RWPE2 (cell line): Measurements from ENCODE around the gene CHST1.
A peak's percentile ranks its signal among the peaks of the same experiment; 100 is the strongest.

ENCODE experiments used
- ATAC-seq: fragments of 200-7000 bp; cut with Tn5 transposase; 3 replicates; pipeline ENCODE4 v1.9.1; 2021; ENCODE audit warnings: low read depth
- DNase-seq: peaks from one replicate; pipeline ENCODE4 v3.0.0-alpha.2; 2020; ENCODE audit warnings: low spot score
- H3K27ac ChIP-seq: fragments of 450-650 bp; 2 replicates; pipeline ENCODE4 v1.5.1; 2017; ENCODE audit warnings: mild to moderate bottlenecking; ENCODE audit not compliant: poor library complexity, severe bottlenecking
- H3K27me3 ChIP-seq: fragments of 250-450 bp; sonication (Bioruptor Pico); 2 replicates; pipeline ENCODE4 v1.5.1; 2021; ENCODE audit warnings: mild to moderate bottlenecking, moderate library complexity; ENCODE audit not compliant: insufficient read depth, poor library complexity, severe bottlenecking
- H3K36me3 ChIP-seq: fragments of 250-450 bp; sonication (Bioruptor Pico); 2 replicates; pipeline ENCODE4 v1.5.1; 2020; ENCODE audit warnings: low read depth, mild to moderate bottlenecking, moderate library complexity
- H3K4me1 ChIP-seq: fragments of 250-450 bp; sonication (Bioruptor Pico); 2 replicates; pipeline ENCODE4 v1.5.1; 2021; ENCODE audit warnings: mild to moderate bottlenecking, moderate library complexity; ENCODE audit not compliant: insufficient read depth, poor library complexity, severe bottlenecking
- H3K4me3 ChIP-seq: fragments of 250-450 bp; sonication (Bioruptor Pico); 2 replicates; pipeline ENCODE4 v1.5.1; 2021; ENCODE audit warnings: mild to moderate bottlenecking, moderate library complexity; ENCODE audit not compliant: severe bottlenecking
- H3K9me3 ChIP-seq: fragments of 250-450 bp; sonication (Bioruptor Pico); 2 replicates; pipeline ENCODE4 v1.5.1; 2021; ENCODE audit warnings: mild to moderate bottlenecking, moderate library complexity; ENCODE audit not compliant: severe bottlenecking
- CTCF ChIP-seq: fragments of 450-650 bp; IDR thresholded peaks from one replicate; pipeline ENCODE4 v1.5.1; 2017; ENCODE audit warnings: mild to moderate bottlenecking, moderate library complexity; ENCODE audit not compliant: poor library complexity, severe bottlenecking

The CHST1 gene

GRCh38 chr11:45646275-45646927 is 19.0 kb downstream of the CHST1 start:
- no peak overlapping the region for H3K4me3 ChIP-seq
- DNase-seq (no peak), ATAC-seq (peak; percentile 71)
- peaks cover 11% of the 10 kb centered on the region for H3K27me3 ChIP-seq
- no peaks in the 10 kb centered on the region for H3K36me3 ChIP-seq
- H3K9me3 ChIP-seq = no peaks in the 10 kb centered on the region
- no peak for TF ChIP-seq CTCF
- H3K4me1 ChIP-seq = no peaks in the 10 kb centered on the region
- no peak overlapping the region for H3K27ac ChIP-seq

GRCh38 chr11:45644981-45645889 is 20.2 kb downstream of the CHST1 start:
- ATAC-seq = no peak
- DNase-seq = no peak
- Histone ChIP-seq H3K27me3 (peaks cover 8% of the 10 kb centered on the region), H3K36me3 (no peaks in the 10 kb centered on the region), H3K4me3 (no peak overlapping the region), H3K9me3 (no peaks in the 10 kb centered on the region), H3K4me1 (no peaks in the 10 kb centered on the region), H3K27ac (no peak overlapping the region)
- TF ChIP-seq CTCF = no peak

GRCh38 chr11:45643598-45644260 is 21.7 kb downstream of the CHST1 start:
- no peaks in the 10 kb centered on the region for H3K9me3 ChIP-seq
- no peak overlapping the region for H3K27ac ChIP-seq
- H3K4me3 ChIP-seq = no peak overlapping the region
- no peaks in the 10 kb centered on the region for H3K4me1 ChIP-seq
- H3K36me3 ChIP-seq = no peaks in the 10 kb centered on the region
- H3K27me3 ChIP-seq = no peaks in the 10 kb centered on the region
- DNase-seq (no peak), ATAC-seq (no peak)
- no peak for TF ChIP-seq CTCF

- DNase-seq = no peak
- H3K9me3 ChIP-seq = no peaks in the 10 kb centered on the region
- no peaks in the 10 kb centered on the region for H3K4me1 ChIP-seq
- no peak overlapping the region for H3K4me3 ChIP-seq
- H3K36me3 ChIP-seq = no peaks in the 10 kb centered on the region
- TF ChIP-seq CTCF = no peak
- no peak for ATAC-seq
- no peak overlapping the region for H3K27ac ChIP-seq
- H3K27me3 ChIP-seq = no peaks in the 10 kb centered on the region
These were observed 23.5 kb downstream of the CHST1 start for GRCh38 chr11:45641961-45642360.
